Measurements from ENCODE around the gene HLCS.

HLCS gene

DNA sequence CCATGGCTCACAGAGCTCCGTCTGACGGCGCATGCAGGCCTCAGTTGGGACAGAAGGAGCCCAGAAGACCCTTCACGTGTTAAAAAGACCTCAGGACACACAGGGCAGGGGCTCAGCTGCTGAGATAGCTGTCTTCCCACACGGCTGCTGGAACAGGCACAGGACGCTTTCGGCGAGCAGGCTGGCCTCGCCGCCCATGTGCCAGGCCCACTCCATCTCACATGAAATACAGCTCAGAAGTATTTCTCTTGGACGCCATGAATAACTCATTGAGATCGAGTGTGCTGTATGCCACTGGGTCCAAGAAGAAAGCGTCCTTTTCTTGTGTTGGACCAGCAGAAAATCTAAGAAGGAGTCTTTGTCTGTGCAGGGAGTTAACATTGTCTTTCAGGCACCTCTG, 198.0 kb downstream of the HLCS start:
- no peak overlapping the region for H3K27ac ChIP-seq
- H3K4me3 ChIP-seq = no peak overlapping the region
- DNase-seq (ENCODE audit: low spot score) = no peak

DNA sequence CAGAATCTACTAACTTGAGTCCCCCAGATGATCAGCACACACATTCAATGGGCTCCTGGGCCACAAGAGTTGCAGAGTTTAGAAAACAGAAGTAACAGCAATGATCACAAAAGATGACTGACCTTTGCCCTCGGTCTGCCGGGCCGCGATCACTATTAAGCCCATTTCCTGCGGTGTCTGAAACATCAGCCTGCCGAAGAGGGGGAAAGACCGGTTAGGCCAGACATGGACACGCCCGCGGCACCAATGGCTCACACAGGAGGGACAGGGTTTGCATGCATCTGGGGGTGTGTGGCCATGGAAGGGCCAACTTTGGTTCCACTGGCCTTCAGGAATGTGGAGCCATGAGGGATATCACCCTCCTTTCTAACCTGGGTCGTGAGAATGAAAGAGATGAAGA, 199.4 kb downstream of the HLCS start:
- TF ChIP-seq, protein P1, sequence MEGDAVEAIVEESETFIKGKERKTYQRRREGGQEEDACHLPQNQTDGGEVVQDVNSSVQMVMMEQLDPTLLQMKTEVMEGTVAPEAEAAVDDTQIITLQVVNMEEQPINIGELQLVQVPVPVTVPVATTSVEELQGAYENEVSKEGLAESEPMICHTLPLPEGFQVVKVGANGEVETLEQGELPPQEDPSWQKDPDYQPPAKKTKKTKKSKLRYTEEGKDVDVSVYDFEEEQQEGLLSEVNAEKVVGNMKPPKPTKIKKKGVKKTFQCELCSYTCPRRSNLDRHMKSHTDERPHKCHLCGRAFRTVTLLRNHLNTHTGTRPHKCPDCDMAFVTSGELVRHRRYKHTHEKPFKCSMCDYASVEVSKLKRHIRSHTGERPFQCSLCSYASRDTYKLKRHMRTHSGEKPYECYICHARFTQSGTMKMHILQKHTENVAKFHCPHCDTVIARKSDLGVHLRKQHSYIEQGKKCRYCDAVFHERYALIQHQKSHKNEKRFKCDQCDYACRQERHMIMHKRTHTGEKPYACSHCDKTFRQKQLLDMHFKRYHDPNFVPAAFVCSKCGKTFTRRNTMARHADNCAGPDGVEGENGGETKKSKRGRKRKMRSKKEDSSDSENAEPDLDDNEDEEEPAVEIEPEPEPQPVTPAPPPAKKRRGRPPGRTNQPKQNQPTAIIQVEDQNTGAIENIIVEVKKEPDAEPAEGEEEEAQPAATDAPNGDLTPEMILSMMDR (IDR thresholded peaks at IDR 0.05) = no peak
- Histone ChIP-seq H3K27ac (no peak overlapping the region), H3K4me3 (no peak overlapping the region)
- DNase-seq (ENCODE audit: low spot score) = no peak

More for the DNA sequence above, 198.0 kb downstream of the HLCS start:
- TF ChIP-seq, protein P1 (IDR thresholded peaks at IDR 0.05) = no peak

DNA sequence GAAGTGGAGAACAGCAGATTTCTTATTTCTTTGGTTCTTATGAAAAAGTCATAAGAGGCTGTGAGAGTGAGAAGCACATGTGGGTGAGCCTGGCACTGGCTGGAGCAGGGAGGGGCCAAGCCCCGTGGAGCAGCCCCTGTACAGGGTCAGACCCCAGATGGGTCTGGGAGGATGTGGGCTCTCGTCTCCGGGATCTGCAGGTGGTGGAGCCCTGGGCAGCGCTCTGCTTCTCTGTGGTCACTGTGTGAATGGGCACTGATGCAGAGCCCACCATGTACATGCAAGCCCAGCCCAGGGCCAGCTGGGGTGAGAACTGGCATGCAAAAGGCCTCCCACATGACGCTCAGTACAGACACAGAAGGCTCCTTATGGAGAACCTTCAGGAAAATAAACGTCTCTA, 200.0 kb downstream of the HLCS start:
- TF ChIP-seq, protein P1 (IDR thresholded peaks at IDR 0.05) = no peak
- Histone ChIP-seq H3K27ac (no peak overlapping the region), H3K4me3 (no peak overlapping the region)
- no peak for DNase-seq (ENCODE audit: low spot score)

DNA sequence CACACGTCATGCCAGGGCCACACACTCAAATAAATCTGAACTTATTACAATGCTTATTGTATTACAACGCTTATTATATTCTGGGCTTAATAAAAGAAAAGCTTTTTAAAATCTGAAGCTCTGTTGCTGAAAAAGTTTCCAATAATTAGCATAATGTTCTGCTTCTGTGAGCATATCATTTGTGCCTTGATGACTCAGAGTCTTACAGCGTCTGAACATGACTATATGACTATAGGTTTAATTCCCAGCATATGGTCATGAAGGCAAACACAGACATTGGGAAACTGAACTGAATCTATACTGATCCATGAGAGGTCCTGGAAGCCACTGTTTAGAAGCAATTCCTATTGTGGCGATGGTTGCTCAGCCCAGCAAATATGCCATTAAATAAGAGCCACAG, 201.2 kb downstream of the HLCS start:
- no peak for DNase-seq (ENCODE audit: low spot score)
- H3K27ac ChIP-seq = no peak overlapping the region
- no peak overlapping the region for H3K4me3 ChIP-seq
- TF ChIP-seq, protein P1 (IDR thresholded peaks at IDR 0.05) = no peak

DNA sequence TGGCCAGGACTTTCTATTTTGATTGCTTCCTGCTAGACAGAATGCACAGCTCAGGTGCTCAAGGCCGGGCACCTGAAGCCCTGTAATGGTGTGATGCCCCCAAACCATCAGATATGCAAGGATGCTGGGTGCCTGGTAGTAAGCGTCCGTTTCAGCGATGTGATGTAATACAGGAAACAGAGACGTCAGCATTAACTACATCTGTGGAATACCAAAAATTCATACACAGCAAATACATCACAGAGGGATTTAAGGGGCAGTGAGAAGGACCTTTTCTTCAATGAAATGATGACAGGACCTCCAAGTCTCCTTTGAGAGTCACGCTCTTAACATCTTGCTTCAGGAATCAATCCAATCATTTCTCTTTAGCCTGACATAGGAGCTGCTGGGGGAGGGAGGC, 203.2 kb downstream of the HLCS start:
- H3K27ac ChIP-seq = no peak overlapping the region
- no peak for DNase-seq (ENCODE audit: low spot score)
- TF ChIP-seq, protein P1 (IDR thresholded peaks at IDR 0.05) = no peak
- no peak overlapping the region for H3K4me3 ChIP-seq

DNA sequence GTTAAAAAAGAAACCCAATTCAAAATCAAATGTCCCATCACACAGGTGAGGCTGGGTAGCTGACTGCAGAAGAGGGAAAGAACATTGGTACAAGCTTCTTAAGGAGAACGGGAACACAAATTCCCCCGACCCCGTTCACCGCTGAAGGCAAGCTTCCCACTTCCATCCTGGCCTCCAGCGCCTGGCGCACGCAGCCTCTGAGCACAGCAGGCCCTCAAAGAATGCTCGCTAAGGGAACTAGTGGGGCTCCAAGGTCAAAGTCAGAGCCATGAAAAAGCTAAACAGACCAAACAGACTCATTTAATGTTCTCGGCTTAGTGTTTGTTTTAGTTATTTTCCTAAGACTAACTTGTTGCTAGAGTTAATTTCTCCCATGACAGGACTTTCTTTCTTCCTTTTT, 203.8 kb downstream of the HLCS start:
- TF ChIP-seq, protein P1 (IDR thresholded peaks at IDR 0.05) = no peak
- H3K4me3 ChIP-seq = no peak overlapping the region
- H3K27ac ChIP-seq = no peak overlapping the region
- no peak for DNase-seq (ENCODE audit: low spot score)

DNA sequence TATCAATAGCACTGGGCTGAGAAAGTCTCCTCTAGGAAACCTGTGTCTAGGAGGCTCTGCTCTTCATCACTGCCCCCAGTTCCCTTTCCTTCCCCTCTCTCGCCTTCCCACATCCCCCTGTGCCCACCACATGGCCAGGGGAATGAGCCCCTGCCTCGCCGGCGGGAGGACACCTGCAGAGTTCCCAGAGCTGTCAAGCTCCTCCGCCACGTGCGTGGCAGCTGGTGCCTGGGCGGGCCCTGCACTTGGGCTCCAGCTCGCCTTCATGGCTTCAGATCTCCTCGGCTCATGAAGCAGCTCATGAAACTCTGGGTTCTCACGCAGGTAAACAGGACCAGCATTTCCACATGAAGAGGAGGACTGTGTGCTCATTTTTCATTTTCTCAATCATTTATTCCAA, 204.8 kb downstream of the HLCS start:
- Histone ChIP-seq H3K4me3 (no peak overlapping the region), H3K27ac (no peak overlapping the region)
- DNase-seq (ENCODE audit: low spot score) = no peak
- TF ChIP-seq, protein P1 (IDR thresholded peaks at IDR 0.05) = no peak

Data from coronary artery (tissue), 2 donors.